ENCODE measurements around the gene TTPAL.

TTPAL gene

DNA sequence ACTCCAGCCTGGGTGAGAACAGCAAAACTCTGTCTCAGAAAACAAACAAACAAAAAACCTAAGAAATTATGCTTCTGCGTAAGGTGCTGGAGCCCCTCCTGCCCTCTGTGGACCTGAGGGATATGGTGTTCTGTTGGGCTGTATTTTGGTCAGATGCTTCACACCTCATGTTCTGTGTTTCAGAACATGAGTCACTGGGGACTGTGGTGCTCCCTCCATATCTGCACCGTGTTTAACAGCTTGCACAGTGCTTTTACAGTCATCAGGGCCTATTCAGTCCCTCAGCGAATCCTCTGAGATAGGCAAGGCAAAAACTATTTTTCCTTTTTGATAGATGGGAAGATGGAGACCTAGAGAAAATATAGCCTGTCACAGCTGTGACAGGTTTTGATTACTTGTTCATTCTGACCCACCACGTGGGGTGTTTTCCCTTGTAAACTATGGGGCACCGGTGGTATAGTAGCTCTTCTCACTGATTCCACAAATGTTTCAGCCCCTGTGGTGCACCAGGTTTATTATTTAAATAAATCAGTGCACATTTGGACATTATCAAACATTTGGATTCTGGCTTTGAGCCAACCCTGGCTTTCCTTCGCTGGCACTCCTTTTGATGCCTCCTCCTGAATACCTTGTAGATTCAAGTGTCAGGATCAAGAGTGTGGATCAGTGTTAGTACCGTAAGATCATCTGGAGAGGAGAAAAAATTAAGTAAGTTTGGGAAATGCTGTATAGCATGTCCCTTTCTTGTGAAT is 9.6 kb downstream of the TTPAL start:
- Histone ChIP-seq H3K9me3 (ENCODE audit: severe bottlenecking) (no peaks in the 10 kb centered on the region), H3K4me3 (ENCODE audit: low read depth, low read length) (no peak overlapping the region), H3K36me3 (peaks cover 18% of the 10 kb centered on the region), H3K27me3 (ENCODE audit: insufficient read depth, low read depth, severe bottlenecking) (no peaks in the 10 kb centered on the region), H3K27ac (no peak overlapping the region)
- no peak for DNase-seq
- TF ChIP-seq, protein P1, sequence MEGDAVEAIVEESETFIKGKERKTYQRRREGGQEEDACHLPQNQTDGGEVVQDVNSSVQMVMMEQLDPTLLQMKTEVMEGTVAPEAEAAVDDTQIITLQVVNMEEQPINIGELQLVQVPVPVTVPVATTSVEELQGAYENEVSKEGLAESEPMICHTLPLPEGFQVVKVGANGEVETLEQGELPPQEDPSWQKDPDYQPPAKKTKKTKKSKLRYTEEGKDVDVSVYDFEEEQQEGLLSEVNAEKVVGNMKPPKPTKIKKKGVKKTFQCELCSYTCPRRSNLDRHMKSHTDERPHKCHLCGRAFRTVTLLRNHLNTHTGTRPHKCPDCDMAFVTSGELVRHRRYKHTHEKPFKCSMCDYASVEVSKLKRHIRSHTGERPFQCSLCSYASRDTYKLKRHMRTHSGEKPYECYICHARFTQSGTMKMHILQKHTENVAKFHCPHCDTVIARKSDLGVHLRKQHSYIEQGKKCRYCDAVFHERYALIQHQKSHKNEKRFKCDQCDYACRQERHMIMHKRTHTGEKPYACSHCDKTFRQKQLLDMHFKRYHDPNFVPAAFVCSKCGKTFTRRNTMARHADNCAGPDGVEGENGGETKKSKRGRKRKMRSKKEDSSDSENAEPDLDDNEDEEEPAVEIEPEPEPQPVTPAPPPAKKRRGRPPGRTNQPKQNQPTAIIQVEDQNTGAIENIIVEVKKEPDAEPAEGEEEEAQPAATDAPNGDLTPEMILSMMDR (IDR thresholded peaks at IDR 0.05; ENCODE audit: low read depth, low read length) = no peak

DNA sequence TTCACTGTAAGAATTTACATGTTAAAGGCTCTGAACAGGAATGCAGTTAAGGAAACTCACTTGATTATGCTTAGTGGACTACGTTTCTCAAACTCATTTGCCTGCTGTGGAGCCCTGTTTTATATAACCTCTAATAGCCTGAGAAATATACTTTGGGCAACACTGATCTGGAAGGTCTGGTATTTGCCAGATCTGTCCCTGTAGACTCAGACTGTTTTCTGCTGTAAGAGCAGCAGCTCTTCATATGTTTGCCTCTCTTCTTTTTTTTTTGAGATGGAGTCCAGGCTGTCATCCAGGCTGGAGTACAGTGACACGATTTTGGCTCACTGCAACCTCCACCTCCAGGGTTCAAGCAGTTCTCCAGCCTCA is 10.1 kb downstream of the TTPAL start:
- Histone ChIP-seq H3K4me3 (ENCODE audit: low read depth, low read length) (no peak overlapping the region), H3K9me3 (ENCODE audit: severe bottlenecking) (no peaks in the 10 kb centered on the region), H3K36me3 (peaks cover 21% of the 10 kb centered on the region), H3K27me3 (ENCODE audit: insufficient read depth, low read depth, severe bottlenecking) (no peaks in the 10 kb centered on the region), H3K27ac (no peak overlapping the region)
- TF ChIP-seq, protein P1 (IDR thresholded peaks at IDR 0.05; ENCODE audit: low read depth, low read length) = no peak
- DNase-seq = no peak

DNA sequence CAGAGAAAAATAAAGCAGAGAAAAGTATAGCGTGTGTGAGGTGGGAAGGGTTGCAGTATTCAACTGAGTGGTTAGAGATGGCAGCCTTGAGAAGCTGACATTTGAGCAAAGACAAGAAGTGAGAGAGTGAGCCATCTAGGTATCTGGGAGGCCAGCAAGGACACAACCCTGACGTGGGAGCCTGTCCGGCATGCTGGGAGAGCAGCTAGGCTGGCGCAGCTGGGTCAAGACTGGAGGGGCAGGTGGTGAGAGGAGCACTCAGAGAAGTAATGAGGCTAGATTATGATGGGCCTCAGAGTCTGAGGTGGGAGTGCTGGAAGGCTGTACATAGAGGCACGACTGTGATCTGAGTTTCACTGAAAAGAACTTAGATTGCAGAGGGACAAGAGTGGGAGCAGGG is 12.9 kb downstream of the TTPAL start:
- Histone ChIP-seq H3K36me3 (peaks cover 30% of the 10 kb centered on the region), H3K27me3 (ENCODE audit: insufficient read depth, low read depth, severe bottlenecking) (no peaks in the 10 kb centered on the region), H3K9me3 (ENCODE audit: severe bottlenecking) (no peaks in the 10 kb centered on the region), H3K4me3 (ENCODE audit: low read depth, low read length) (no peak overlapping the region), H3K27ac (no peak overlapping the region)
- no peak for DNase-seq
- TF ChIP-seq, protein P1 (IDR thresholded peaks at IDR 0.05; ENCODE audit: low read depth, low read length) = no peak

DNA sequence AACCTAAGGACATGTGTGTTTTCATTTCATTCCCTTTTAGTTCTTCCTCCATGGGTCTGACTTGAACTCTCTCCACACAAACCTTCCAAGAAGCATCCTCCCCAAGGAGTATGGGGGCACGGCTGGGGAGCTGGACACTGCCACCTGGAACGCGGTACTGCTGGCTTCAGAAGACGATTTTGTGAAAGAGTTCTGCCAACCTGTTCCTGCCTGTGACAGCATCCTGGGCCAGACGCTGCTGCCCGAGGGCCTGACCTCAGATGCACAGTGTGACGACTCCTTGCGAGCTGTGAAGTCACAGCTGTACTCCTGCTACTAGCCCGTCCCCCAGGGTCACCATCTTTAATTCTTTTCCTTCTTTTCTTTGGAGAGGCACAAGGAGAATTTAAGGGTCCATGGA is 13.5 kb downstream of the TTPAL start:
- H3K36me3 ChIP-seq = peaks cover 30% of the 10 kb centered on the region
- no peak for DNase-seq
- H3K27ac ChIP-seq = no peak overlapping the region
- H3K4me3 ChIP-seq (ENCODE audit: low read depth, low read length) = no peak overlapping the region
- no peaks in the 10 kb centered on the region for H3K27me3 ChIP-seq (ENCODE audit: insufficient read depth, low read depth, severe bottlenecking)
- TF ChIP-seq, protein P1 (IDR thresholded peaks at IDR 0.05; ENCODE audit: low read depth, low read length) = no peak
- no peaks in the 10 kb centered on the region for H3K9me3 ChIP-seq (ENCODE audit: severe bottlenecking)

DNA sequence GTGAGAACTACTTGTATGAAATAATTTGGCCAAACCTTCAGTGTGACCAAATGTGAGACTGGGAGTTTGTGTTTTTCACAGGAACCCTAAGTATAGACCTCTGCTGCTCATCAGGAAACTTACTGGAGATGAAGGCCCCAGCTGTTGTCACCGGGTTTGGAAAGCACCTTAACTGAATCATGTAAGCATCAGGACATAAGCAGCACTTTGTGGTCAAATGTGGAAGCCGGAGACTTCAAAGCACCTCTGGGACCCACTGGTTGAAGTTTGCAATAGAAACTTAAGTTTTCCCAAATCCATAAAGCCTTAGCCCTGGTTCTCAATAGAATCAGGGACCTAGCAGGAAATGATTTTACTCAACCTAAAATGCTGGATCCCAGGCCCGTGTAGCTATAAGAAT is 14.3 kb downstream of the TTPAL start:
- Histone ChIP-seq H3K4me3 (ENCODE audit: low read depth, low read length) (no peak overlapping the region), H3K27ac (no peak overlapping the region), H3K27me3 (ENCODE audit: insufficient read depth, low read depth, severe bottlenecking) (no peaks in the 10 kb centered on the region), H3K36me3 (peaks cover 32% of the 10 kb centered on the region), H3K9me3 (ENCODE audit: severe bottlenecking) (no peaks in the 10 kb centered on the region)
- TF ChIP-seq, protein P1 (IDR thresholded peaks at IDR 0.05; ENCODE audit: low read depth, low read length) = no peak
- no peak for DNase-seq

All from WERI-Rb-1 (cell line).